Loucy (cell line): ENCODE results near the gene CAPRIN2.

Experiments
- H2AFZ ChIP-seq: fragments of 200-600 bp; sonication (generic); 2 replicates; pipeline ENCODE4 v1.6.0; 2016; ENCODE audit warnings: antibody characterized with exemption, mild to moderate bottlenecking, low read length, moderate library complexity
- H3F3A ChIP-seq: fragments of 200-600 bp; 2 replicates; pipeline ENCODE4 v1.6.0; 2016; ENCODE audit warnings: antibody characterized with exemption, low read depth, mild to moderate bottlenecking
- H3K27me3 ChIP-seq: fragments of 200-600 bp; sonication (generic); 2 replicates; pipeline ENCODE4 v1.6.1; 2014; ENCODE audit warnings: low read length, mild to moderate bottlenecking; ENCODE audit not compliant: insufficient read depth, poor library complexity, severe bottlenecking
- H3K36me3 ChIP-seq: fragments of 200-600 bp; sonication (generic); 2 replicates; pipeline ENCODE4 v1.6.1; 2016; ENCODE audit warnings: low read length; ENCODE audit not compliant: insufficient read depth
- H3K4me1 ChIP-seq: fragments of 200-600 bp; sonication (generic); 2 replicates; pipeline ENCODE4 v1.5.1; 2014; ENCODE audit warnings: low read length, mild to moderate bottlenecking; ENCODE audit not compliant: insufficient read depth, poor library complexity, severe bottlenecking
- H3K4me2 ChIP-seq: fragments of 200-600 bp; sonication (generic); 2 replicates; pipeline ENCODE4 v1.6.0; 2014; ENCODE audit warnings: antibody characterized with exemption, low read length, low read depth, mild to moderate bottlenecking; ENCODE audit not compliant: poor library complexity, severe bottlenecking
- H3K4me3 ChIP-seq: fragments of 200-600 bp; sonication (generic); 2 replicates; pipeline ENCODE4 v1.5.1; 2014; ENCODE audit warnings: low read length, mild to moderate bottlenecking, mixed read lengths; ENCODE audit not compliant: poor library complexity, severe bottlenecking
- H3K79me2 ChIP-seq: fragments of 200-600 bp; sonication (generic); 2 replicates; pipeline ENCODE4 v1.6.1; 2014; ENCODE audit warnings: low read length; ENCODE audit not compliant: insufficient read depth
- H3K9ac ChIP-seq: fragments of 200-600 bp; sonication (generic); 2 replicates; pipeline ENCODE4 v1.6.0; 2014; ENCODE audit warnings: mild to moderate bottlenecking, low read depth, low read length, moderate library complexity; ENCODE audit not compliant: poor library complexity, severe bottlenecking
- H3K9me2 ChIP-seq: fragments of 200-600 bp; sonication (generic); replicated peaks from 2 replicates; pipeline ENCODE4 v1.6.1; 2016; ENCODE audit warnings: low read depth, low read length, mixed read lengths
- H3K9me3 ChIP-seq: fragments of 200-600 bp; sonication (generic); 2 replicates; pipeline ENCODE4 v1.6.1; 2014; ENCODE audit warnings: mild to moderate bottlenecking, antibody characterized with exemption, low read length, low read depth; ENCODE audit not compliant: insufficient read depth
- H4K20me1 ChIP-seq: fragments of 200-600 bp; sonication (generic); 2 replicates; pipeline ENCODE4 v1.6.0; 2014; ENCODE audit warnings: antibody characterized with exemption, low read length, mild to moderate bottlenecking; ENCODE audit not compliant: insufficient read depth, poor library complexity, severe bottlenecking
- CTCF ChIP-seq: fragments of 200-600 bp; sonication (generic); conservative IDR thresholded peaks from 2 replicates; pipeline ENCODE4 v1.5.1; 2014; ENCODE audit warnings: mild to moderate bottlenecking, antibody characterized with exemption, low read length
- EZH2phosphoT487 ChIP-seq: fragments of 200-600 bp; IDR thresholded peaks from 2 replicates; pipeline ENCODE4 v1.6.1; 2018; ENCODE audit warnings: antibody characterized with exemption, mild to moderate bottlenecking, moderate library complexity, borderline replicate concordance

Gene CAPRIN2

GRCh38 chr12:30788754-30789153, 34.0 kb upstream of the CAPRIN2 start:
- no peaks in the 10 kb centered on the region for H3F3A ChIP-seq
- H3K79me2 ChIP-seq: no peaks in the 10 kb centered on the region
- H2AFZ ChIP-seq: no peak overlapping the region
- no peaks in the 10 kb centered on the region for H3K9me2 ChIP-seq
- no peaks in the 10 kb centered on the region for H3K36me3 ChIP-seq
- TF ChIP-seq CTCF (no peak), EZH2phosphoT487 (no peak)
- no peak overlapping the region for H3K9ac ChIP-seq
- no peaks in the 10 kb centered on the region for H3K4me1 ChIP-seq
- no peaks in the 10 kb centered on the region for H4K20me1 ChIP-seq
- H3K4me3 ChIP-seq: no peak overlapping the region
- no peaks in the 10 kb centered on the region for H3K27me3 ChIP-seq
- no peaks in the 10 kb centered on the region for H3K9me3 ChIP-seq
- no peak overlapping the region for H3K4me2 ChIP-seq

- Histone ChIP-seq H3K4me3 (no peak overlapping the region), H3K4me2 (no peak overlapping the region), H4K20me1 (no peaks in the 10 kb centered on the region), H3K9me3 (no peaks in the 10 kb centered on the region), H3K9ac (no peak overlapping the region), H3F3A (no peaks in the 10 kb centered on the region), H3K36me3 (no peaks in the 10 kb centered on the region), H3K9me2 (no peaks in the 10 kb centered on the region), H3K4me1 (no peaks in the 10 kb centered on the region), H2AFZ (no peak overlapping the region), H3K27me3 (no peaks in the 10 kb centered on the region), H3K79me2 (no peaks in the 10 kb centered on the region)
- TF ChIP-seq CTCF: no peak
Observed at GRCh38 chr12:30785630-30786029, 30.9 kb upstream of the CAPRIN2 start.

- no peaks in the 10 kb centered on the region for H3K36me3 ChIP-seq
- H4K20me1 ChIP-seq: no peaks in the 10 kb centered on the region
- H3K4me2 ChIP-seq: no peak overlapping the region
- H3K79me2 ChIP-seq: no peaks in the 10 kb centered on the region
- H3K9me3 ChIP-seq: no peaks in the 10 kb centered on the region
- no peaks in the 10 kb centered on the region for H3K27me3 ChIP-seq
- H3K9ac ChIP-seq: no peak overlapping the region
- H2AFZ ChIP-seq: no peak overlapping the region
- H3K9me2 ChIP-seq: no peaks in the 10 kb centered on the region
- TF ChIP-seq EZH2phosphoT487 (no peak), CTCF (no peak)
- no peak overlapping the region for H3K4me3 ChIP-seq
- H3K4me1 ChIP-seq: no peaks in the 10 kb centered on the region
- H3F3A ChIP-seq: no peaks in the 10 kb centered on the region
Observed at GRCh38 chr12:30784508-30784907, 29.8 kb upstream of the CAPRIN2 start.
